BLaER1 (cell line): ENCODE data around the gene SIDT1.

Experiments
- H3K27ac ChIP-seq: shearing (Covaris generic); formaldehyde crosslinking; 2 replicates; pipeline ENCODE4 v1.8.1; 2022
- H3K27me3 ChIP-seq: shearing (Covaris generic); formaldehyde crosslinking; 2 replicates; pipeline ENCODE4 v1.8.1; 2022
- H3K36me3 ChIP-seq: shearing (Covaris generic); formaldehyde crosslinking; 2 replicates; pipeline ENCODE4 v1.8.1; 2022
- H3K4me1 ChIP-seq: shearing (Covaris generic); formaldehyde crosslinking; 2 replicates; pipeline ENCODE4 v1.8.1; 2022
- H3K4me2 ChIP-seq: shearing (Covaris generic); formaldehyde crosslinking; 2 replicates; pipeline ENCODE4 v1.8.1; 2022
- H3K4me3 ChIP-seq: shearing (Covaris generic); formaldehyde crosslinking; 2 replicates; pipeline ENCODE4 v1.8.1; 2022
- H3K9ac ChIP-seq: shearing (Covaris generic); formaldehyde crosslinking; 2 replicates; pipeline ENCODE4 v1.8.1; 2022
- H3K9me3 ChIP-seq: shearing (Covaris generic); formaldehyde crosslinking; 2 replicates; pipeline ENCODE4 v1.8.1; 2022
- H4K20me1 ChIP-seq: shearing (Covaris generic); formaldehyde crosslinking; 2 replicates; pipeline ENCODE4 v1.8.1; 2022
- Cebpa-rat ChIP-seq: shearing (Covaris generic); IDR thresholded peaks from 2 replicates; pipeline ENCODE4 v1.8.1; 2022

SIDT1 gene

GRCh38 chr3:113531826-113532697 lies at the start of gene SIDT1:
Gene SIDT1 (plus strand): TSS chr3:113532555. CDS start chr3:113533022, 467 bp downstream.
- Histone ChIP-seq H3K9me3 (no peaks in the 10 kb centered on the region), H3K27me3 (peaks cover 17% of the 10 kb centered on the region), H3K4me3 (peak within 1 kb of the TSS; percentile 76), H3K4me1 (peaks cover 29% of the 10 kb centered on the region), H3K27ac (no peak within 1 kb of the TSS), H3K36me3 (no peaks in the 10 kb centered on the region), H3K4me2 (peak within 1 kb of the TSS; percentile 99), H4K20me1 (no peaks in the 10 kb centered on the region), H3K9ac (peak within 1 kb of the TSS; percentile 72)
- no peak for TF ChIP-seq Cebpa-rat

- Histone ChIP-seq H3K4me3 (no peak overlapping the region), H3K4me1 (no peaks in the 10 kb centered on the region), H4K20me1 (no peaks in the 10 kb centered on the region), H3K9ac (no peak overlapping the region), H3K36me3 (peaks cover 31% of the 10 kb centered on the region), H3K27me3 (no peaks in the 10 kb centered on the region), H3K4me2 (no peak overlapping the region), H3K9me3 (peaks cover 9% of the 10 kb centered on the region), H3K27ac (no peak overlapping the region)
- no peak for TF ChIP-seq Cebpa-rat
Measured at GRCh38 chr3:113485161-113485609, 47.2 kb upstream of the SIDT1 start.

- Histone ChIP-seq H3K36me3 (peaks cover 35% of the 10 kb centered on the region), H3K4me3 (no peak overlapping the region), H3K9ac (no peak overlapping the region), H3K27me3 (no peaks in the 10 kb centered on the region), H3K27ac (no peak overlapping the region), H3K9me3 (no peaks in the 10 kb centered on the region), H3K4me2 (no peak overlapping the region), H3K4me1 (no peaks in the 10 kb centered on the region), H4K20me1 (no peaks in the 10 kb centered on the region)
- TF ChIP-seq Cebpa-rat: no peak
Measured at GRCh38 chr3:113495035-113495434, 37.3 kb upstream of the SIDT1 start.

- H3K27ac ChIP-seq: no peak overlapping the region
- H3K9ac ChIP-seq: no peak overlapping the region
- no peaks in the 10 kb centered on the region for H4K20me1 ChIP-seq
- H3K36me3 ChIP-seq: peaks cover 30% of the 10 kb centered on the region
- no peak overlapping the region for H3K4me3 ChIP-seq
- no peaks in the 10 kb centered on the region for H3K9me3 ChIP-seq
- H3K27me3 ChIP-seq: no peaks in the 10 kb centered on the region
- H3K4me2 ChIP-seq: no peak overlapping the region
- H3K4me1 ChIP-seq: no peaks in the 10 kb centered on the region
- no peak for TF ChIP-seq Cebpa-rat
Measured at GRCh38 chr3:113496924-113497323, 35.4 kb upstream of the SIDT1 start.

DNA sequence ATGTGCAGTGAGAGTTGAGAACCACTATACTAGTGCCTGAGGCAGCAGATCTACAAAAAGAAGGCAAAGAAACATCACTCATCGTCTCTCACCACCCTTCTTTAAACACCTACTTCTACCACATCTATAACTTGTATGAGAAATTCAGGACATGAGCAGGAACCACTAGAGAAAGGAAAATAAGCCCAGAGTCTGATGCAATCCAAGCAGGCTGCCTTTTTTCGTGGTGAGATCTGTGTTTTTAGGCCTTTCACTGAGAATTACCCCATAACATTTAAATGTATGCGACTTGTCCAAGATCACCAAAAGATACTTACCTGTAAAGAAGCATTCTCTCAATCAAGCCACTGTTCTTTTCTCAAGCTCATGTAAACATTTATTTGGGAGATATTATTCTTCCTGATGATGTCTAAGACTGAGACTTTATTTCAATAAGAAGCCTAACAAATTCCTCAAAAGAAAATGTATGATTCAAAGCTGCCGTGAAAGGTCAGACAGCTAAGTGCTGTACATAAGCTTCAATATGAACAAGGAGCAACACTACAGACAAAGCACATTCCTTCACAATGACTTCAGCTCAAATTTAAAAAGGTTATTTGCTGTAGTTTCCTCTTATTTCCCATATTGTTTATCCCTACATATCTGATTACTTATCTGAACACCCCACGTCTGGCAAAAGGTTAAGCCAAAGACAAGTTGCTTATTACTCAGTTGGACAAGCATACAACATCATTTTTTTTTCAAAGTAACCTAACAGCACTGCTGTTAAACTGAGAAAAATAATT lies 33.9 kb upstream of the SIDT1 start:
- H4K20me1 ChIP-seq: no peaks in the 10 kb centered on the region
- no peak overlapping the region for H3K4me2 ChIP-seq
- peaks cover 28% of the 10 kb centered on the region for H3K36me3 ChIP-seq
- no peak for TF ChIP-seq Cebpa-rat
- 0 out of 2 replicates have a peak overlapping the region, but pooled peaks have one; percentile 29 for H3K9ac ChIP-seq
- H3K4me1 ChIP-seq: no peaks in the 10 kb centered on the region
- no peaks in the 10 kb centered on the region for H3K27me3 ChIP-seq
- no peak overlapping the region for H3K4me3 ChIP-seq
- H3K9me3 ChIP-seq: no peaks in the 10 kb centered on the region
- no peak overlapping the region for H3K27ac ChIP-seq

DNA sequence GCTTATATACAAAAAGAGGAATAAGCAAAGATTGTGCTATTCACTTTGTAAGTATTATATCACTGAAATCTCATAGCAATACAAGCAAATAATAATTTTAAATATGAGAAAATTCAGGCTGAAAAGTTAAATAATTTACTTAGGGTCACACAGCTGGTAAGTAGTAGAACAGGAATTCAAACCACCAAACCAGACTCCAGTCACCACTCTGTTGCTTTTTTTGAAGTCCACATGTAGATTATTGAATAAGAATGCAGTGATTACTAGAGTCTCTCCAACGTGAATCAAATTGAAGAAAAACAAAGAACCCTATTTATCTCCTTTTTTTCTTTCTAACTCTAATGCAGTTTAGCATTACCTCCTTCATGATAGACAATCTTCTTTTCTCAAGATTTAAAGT lies 33.3 kb upstream of the SIDT1 start:
- Histone ChIP-seq H3K36me3 (peaks cover 35% of the 10 kb centered on the region), H3K4me2 (no peak overlapping the region), H3K4me3 (no peak overlapping the region), H4K20me1 (no peaks in the 10 kb centered on the region), H3K9ac (no peak overlapping the region), H3K27ac (no peak overlapping the region), H3K4me1 (no peaks in the 10 kb centered on the region), H3K27me3 (no peaks in the 10 kb centered on the region), H3K9me3 (no peaks in the 10 kb centered on the region)
- TF ChIP-seq Cebpa-rat: no peak

DNA sequence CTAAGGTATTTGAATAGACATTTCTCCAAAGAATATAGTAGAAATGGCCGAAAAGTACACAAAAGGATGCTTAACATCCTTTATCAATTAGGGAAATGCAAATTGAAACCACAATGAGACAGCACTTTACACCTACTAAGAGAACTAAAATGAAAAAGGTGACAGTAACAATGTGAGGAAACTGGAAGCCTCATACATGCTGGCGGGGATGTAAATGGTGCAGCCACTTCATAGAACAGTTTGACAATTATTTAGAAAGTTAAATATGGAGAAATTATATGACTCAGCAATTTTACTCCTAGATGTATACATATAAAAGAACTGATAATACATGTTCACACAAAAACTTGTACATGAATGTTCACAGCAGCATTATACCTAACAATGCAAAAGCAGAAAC lies 30.8 kb upstream of the SIDT1 start:
- no peak overlapping the region for H3K4me2 ChIP-seq
- no peak overlapping the region for H3K27ac ChIP-seq
- no peak overlapping the region for H3K4me3 ChIP-seq
- H3K9me3 ChIP-seq: no peaks in the 10 kb centered on the region
- no peaks in the 10 kb centered on the region for H3K27me3 ChIP-seq
- no peaks in the 10 kb centered on the region for H4K20me1 ChIP-seq
- no peak for TF ChIP-seq Cebpa-rat
- no peaks in the 10 kb centered on the region for H3K4me1 ChIP-seq
- no peak overlapping the region for H3K9ac ChIP-seq
- peaks cover 52% of the 10 kb centered on the region for H3K36me3 ChIP-seq

GRCh38 chr3:113505867-113506266 lies 26.5 kb upstream of the SIDT1 start:
- Histone ChIP-seq H4K20me1 (no peaks in the 10 kb centered on the region), H3K4me1 (no peaks in the 10 kb centered on the region), H3K4me3 (no peak overlapping the region), H3K9me3 (peaks cover 7% of the 10 kb centered on the region), H3K36me3 (peaks cover 34% of the 10 kb centered on the region), H3K9ac (no peak overlapping the region), H3K27me3 (no peaks in the 10 kb centered on the region), H3K4me2 (no peak overlapping the region), H3K27ac (no peak overlapping the region)
- TF ChIP-seq Cebpa-rat: no peak

DNA sequence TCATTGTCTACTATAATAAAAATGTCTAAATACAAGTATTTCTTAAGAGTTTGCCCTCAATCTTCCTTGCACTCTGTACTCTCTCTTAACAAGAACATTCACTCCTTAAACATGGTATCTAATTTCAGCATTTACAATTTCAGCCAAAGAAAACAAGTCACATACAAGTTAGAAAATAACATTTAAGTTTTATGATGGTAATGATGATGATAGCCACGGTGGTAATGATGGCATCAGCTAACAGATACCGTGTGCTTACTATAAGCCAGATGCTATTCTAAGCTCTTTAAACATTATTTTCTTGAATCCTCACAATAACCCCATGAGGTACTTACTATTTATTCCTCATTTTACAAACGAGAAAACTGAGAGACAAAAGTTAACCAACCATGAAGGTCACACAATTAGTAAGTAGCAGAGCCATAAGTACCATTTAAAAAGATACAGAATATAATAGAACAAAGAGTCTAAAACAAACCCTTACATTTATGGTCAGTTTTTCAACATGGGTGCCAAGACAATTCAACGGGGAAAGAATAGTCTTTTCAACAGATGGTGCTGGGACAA lies 24.8 kb upstream of the SIDT1 start:
- Histone ChIP-seq H3K27me3 (no peaks in the 10 kb centered on the region), H4K20me1 (no peaks in the 10 kb centered on the region), H3K27ac (no peak overlapping the region), H3K4me2 (no peak overlapping the region), H3K4me3 (no peak overlapping the region), H3K9me3 (peaks cover 7% of the 10 kb centered on the region), H3K36me3 (peaks cover 25% of the 10 kb centered on the region), H3K4me1 (no peaks in the 10 kb centered on the region), H3K9ac (no peak overlapping the region)
- TF ChIP-seq Cebpa-rat: no peak

- H3K9ac ChIP-seq: no peak overlapping the region
- H3K27me3 ChIP-seq: no peaks in the 10 kb centered on the region
- H3K9me3 ChIP-seq: peaks cover 7% of the 10 kb centered on the region
- peaks cover 5% of the 10 kb centered on the region for H3K4me1 ChIP-seq
- TF ChIP-seq Cebpa-rat: no peak; the same call in 1 of the 2 replicates
- no peaks in the 10 kb centered on the region for H4K20me1 ChIP-seq
- no peak overlapping the region for H3K4me2 ChIP-seq
- peaks cover 19% of the 10 kb centered on the region for H3K36me3 ChIP-seq
- H3K27ac ChIP-seq: no peak overlapping the region
- no peak overlapping the region for H3K4me3 ChIP-seq
Measured at GRCh38 chr3:113508966-113509365, 23.4 kb upstream of the SIDT1 start.
